Measurements from ENCODE around the gene TRIM26.

TRIM26 gene

DNA sequence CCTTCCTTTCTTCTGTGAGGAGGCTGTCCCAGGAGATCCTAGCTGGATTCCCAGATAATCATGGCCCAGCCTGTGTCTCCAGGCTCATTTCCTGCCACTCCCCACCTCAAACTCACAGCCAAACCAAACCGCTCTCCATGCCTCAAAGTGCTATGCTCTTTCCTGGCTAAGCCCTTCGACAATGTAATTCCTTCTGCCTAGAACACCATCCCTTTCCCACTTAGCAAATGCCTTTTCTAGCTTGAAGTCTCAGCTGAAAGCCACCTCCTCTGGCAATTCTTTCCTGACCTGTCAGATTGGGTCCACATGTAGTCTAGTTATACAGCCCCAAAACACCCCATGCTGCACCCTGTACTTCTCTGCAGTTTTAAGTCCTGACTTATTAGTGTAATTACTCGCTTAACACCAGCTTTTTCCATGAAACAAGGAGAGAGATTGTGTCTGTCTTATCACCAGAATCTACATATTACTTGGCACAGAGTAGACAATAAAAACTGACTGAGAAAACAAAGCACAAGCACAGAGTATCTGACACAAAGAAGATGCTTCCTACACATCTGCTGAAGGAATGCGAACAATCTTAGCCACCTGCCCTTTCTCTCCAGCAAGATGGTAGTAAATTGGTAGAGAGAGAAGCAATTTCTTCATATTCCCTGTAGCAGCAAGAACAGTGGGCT lies 5.4 kb downstream of the TRIM26 start:
- no peak for DNase-seq

DNA sequence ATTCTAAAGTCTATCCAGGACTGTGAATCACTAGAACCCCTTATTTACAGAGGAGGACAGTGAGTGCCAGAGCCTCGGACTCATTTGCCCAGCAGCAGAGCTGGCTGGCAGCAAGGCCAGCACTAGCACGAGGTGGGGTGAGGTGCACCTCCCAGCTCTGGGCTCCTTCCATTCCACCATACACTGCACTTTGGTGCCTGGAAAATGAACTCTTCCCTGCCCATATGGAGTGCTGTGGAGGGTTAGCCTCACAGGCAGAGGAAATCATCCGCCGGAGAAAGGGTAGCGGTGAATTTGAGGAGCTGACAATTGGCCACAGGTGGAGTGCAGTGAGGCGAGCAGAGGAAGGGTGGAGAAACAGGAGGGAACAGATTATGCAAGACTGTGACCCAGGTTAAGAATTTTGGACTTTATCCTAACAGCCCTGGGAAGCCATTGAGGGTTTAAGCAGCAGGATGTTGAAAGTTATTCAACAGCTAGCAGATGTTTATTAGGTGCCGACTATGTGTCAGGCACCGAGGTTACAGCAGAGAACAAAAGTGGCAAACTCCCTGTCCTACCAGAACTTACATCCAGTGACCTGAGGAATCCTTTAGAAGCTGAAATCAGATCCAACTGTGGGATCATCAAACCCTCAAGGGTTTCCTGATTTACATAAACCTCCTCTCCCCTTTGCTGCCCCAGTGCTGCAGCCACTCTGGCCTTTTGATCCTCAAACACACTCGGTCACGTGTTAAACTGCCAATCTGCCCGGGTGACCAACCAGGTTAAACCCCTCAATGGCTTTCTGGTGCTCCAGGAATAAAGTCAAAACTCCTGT lies 6.2 kb downstream of the TRIM26 start:
- no peak for DNase-seq

DNA sequence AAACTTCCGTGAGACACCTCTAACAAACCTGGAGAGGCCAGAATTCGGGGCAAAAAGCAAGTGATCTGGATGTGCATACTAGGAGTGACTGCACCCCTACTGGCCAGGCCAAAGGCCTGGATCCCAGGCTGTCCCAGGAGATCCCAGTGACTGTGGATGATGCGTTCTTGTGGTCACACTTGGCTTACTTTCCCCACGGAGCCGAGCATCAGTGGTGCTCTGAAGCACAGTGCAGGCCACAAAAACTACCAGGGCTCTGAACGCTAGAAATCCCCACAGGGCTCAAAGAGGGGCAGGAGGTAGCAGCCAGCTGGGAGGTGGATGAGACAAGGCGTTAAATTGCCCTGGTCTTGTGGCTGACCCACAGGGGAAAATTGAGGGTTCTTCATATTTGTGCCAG lies 7.1 kb downstream of the TRIM26 start:
- no peak for DNase-seq

DNA sequence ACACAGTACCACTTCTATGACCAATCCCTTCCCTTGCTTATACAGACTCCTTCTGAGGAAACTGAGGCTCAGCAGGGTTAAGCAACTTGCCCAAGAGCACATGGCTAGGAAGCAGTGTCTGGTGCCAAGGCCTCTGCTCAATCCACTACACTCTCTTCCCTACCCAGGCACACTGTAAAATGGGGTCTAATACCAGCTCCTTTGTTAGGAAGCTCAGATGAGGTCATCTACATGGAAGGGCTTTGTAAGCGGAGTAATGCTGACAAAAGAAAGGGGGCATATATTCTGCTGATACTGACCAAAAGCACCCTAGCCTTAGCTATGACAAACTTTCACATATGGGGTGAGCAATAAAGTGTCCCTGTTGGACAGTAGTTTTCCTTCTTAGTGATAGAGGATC lies 9.1 kb downstream of the TRIM26 start:
- no peak for DNase-seq

DNA sequence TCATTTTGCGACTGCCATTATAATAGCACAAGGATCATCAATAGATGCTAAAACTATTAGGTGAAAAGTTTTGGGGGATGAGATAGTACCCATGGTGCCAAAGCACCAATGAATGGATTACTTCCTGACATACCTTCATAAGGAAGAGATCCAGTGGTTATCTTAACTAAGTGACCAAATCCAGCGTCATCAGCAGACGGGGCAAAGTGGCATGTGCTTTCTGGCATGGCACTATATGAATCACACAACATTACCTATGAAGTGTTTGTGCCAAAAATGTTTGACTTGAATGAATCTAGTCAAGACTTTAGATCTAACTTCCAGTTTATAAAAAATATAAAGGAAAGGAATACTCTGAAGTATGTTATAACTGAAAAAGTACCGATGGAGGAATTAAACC lies 10.8 kb downstream of the TRIM26 start:
- DNase-seq, result no peak

DNA sequence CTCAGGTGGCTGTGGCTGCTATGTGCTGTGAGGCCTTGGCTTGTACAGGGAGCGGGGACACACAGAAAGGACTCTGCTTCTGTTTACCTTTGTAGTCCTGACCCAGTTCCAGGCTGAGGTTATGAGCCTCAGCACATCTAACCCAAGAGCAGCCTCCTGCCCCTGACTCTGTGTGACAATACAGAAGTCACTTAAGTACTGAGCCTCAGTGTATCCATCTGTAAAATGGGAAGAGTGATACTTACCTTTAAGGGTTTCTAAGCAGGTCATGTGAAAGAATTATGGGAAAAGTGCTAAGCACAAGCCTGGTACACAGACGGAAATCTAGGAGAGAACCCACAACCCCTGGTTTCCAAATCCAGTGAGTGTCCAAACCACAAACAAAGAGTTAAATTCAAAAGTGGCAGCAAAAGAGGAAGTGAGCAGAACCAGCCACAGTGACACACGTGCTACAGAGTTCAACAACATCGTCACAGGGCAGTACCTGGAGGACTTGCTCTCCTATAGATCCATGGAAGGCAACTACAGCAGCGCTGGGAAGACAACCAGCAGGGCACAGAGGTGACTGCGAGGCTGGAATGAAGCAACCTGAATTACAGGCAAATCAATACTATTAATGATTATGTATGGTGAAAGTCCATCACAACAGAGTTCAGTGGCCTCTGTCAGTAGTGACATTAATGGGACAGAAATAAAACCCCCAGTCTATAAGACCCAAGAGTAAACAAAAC lies 12.5 kb downstream of the TRIM26 start:
- DNase-seq, result no peak

DNA sequence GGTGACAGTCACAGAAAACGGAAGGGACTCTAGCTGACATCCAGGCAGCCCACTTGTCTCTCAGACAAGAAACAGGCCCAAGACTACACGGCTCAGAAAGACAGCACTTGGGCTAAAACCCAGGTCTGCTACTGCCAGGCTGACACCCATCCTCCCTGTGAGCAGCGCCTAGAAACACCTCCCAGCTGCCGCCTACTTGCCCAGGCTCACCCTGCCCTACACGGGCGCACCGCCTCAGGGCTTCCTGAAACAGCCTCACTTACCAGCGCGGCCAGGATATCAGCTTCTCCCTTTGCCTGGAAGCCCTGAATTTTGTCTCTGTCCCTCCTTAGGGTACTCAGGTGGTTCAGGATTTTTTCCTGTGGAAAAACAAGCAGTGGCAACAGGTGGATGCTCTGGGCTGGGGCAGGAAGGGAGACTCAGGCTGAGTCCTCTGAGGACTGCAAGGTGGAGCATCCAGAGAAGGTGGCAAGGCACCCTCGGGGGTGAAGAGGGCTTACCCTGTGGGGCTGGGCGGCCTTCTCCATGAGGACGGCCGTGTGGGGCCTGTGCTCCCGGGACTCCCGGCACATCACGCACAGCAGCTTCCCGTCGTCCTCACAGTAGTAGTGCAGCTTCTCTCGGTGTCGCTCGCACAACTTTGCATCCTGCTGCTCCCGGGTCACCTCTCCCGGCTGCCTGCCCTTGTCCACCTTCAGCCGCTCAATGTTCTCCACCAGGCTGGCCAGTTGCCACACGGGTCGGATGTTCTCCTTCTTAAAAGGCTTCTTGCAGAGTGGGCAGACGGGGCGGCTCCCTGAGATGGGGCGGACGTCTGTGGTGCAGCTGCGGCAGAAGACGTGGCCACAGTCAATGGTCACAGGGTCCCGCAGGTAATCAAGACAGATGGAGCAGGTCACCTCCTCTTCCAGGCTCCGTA lies 14.8 kb downstream of the TRIM26 start:
- no peak for DNase-seq

DNA sequence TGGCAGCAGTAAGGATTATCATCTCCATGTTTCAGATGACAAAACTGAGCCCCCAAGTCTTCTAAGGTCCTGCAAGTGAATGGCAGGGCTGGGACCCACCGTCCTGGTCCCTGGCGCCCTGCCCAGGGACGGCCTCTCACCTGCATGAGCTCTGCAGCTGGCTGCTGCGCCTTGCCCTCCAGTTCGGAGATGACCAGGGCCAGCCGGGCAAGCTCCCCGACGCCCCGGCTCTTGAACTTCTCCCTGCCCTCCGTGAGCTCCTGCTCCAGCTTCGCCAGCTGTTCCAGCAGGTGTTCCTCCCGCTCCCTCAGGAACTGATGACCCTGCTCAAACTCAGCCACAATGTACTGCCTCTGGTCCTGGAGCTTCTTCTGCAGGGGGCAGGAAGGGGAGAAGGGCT lies 16.8 kb downstream of the TRIM26 start:
- DNase-seq, result no peak

DNA sequence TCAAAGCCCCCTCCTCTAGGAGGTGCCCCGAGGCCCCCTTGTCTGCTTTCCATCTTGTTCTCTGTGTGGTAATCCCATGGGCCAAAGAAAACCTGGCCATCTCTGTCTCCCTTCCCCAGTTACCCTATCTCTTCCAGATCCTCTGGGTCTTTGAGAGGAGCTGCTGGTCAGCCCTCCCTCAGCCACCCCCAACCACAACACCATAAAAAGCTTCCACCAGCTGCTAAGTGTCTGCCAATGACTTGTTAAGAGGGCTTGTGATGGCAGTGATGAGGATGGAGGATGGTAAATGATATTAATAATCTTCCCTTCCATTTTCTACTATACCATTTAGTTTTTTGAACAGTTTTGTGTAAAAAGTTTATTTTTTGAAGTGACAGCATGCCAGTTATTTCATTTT lies 17.3 kb downstream of the TRIM26 start:
- no peak for DNase-seq

DNA sequence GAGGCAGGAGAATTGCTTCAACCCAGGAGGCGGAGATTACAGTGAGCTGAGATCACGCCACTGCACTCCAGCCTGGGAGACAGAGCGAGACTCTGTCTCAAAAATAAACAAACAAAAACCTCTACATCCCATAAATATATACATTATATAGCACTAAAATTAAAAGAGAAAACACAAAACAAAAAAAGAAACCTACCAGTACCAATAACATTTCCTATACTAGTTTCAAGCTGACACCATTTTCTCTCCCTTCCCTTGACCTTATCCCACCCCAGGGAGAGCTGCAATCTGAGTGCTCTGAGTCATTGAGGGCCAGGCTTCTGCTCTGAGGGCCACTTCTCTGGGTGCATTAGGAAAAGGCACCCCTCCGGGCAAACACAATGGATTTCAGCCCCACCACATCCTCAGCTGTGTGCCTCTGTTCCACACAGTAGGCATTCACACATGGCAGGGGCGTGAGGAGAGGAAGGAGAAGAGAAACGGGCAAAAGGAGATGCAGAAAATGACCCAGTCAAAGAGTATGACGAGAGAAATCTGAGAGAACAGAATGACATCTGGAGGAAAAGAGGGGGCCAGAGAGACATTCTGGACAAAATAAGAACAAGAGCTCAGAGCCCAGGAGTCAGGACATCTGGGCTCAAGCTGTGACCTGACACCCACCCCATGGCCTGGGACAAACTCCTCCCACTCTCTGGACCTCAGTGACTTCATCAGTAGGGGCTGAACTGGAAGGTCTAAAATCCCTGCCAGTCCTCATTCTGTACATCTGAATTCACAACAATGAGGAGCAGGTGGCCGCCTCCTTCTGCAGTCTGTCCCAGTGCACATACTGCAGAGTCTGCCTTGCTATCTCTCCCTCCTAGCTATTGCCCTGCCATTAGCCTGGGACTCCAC lies 18.2 kb downstream of the TRIM26 start:
- DNase-seq, result no peak

DNA sequence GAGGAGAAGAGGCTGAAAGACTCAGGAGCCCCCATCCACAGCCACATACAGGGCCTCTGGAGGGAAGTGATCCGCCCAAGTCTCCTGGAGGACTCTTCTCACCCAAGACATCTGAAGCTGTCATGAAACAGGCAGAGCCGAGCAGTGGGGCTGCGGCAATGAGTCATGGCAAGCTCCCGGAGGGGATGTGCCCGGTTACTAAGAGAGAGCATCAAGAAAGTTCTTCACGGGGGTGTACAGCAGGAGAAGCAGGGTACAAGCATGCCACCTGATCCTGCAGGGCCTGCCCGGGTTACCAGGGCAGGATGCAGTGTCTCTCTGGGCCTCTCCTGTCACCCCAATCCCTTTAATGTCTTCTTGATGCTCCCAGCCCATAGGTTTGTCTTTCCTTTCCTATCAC lies 21.1 kb downstream of the TRIM26 start:
- no peak for DNase-seq

DNA sequence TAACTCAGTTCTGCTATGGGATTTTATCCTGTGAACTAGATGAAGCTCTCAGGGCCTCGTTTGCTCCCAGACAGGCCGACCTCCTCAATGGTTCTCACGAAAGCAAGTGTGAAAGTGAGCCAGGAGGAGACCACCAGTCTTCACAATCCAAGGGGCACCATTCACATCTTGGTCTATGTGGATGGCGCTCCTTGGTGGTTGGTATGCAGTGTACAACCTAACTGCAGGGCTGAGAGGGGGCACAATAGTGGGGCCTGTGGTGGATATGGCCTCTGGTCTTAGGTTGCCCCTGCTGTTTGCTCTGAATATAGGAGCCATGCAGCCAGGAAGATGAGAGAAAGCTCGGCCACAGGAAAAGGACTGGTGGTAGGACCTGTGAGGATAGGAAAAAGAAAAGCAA lies 24.7 kb downstream of the TRIM26 start:
- no peak for DNase-seq

DNA sequence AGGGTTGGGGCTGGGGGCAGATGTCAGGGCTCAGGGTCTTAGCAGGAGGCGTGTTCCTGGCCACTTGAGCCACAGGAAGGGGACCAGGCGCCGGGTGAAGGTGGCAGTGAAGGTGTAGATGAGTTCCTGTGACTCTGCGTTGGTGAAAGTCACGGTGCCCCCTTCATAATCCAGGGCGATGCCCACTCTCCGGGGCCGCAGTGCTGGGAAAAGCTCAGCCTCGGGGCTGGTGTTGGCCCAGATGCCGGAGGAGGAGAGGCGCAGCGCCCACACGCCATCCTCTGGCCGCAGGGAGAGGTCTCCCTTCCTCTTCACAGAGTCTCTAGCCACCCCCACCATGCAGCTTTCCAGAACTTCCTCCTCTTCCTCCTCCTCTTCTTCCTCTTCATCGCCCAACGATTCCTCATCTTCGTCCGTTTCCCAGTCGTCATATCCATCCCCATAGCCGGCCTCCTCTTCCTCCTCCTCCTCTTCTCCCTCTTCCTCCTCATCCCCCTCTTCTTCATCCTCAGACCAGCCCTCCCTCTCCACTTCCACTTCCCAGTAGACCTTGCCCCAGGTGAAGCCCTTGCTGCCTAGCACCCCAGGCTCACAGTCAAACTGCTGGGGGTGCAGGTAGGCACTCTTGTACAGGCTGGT lies 27.2 kb downstream of the TRIM26 start:
- no peak for DNase-seq

DNA sequence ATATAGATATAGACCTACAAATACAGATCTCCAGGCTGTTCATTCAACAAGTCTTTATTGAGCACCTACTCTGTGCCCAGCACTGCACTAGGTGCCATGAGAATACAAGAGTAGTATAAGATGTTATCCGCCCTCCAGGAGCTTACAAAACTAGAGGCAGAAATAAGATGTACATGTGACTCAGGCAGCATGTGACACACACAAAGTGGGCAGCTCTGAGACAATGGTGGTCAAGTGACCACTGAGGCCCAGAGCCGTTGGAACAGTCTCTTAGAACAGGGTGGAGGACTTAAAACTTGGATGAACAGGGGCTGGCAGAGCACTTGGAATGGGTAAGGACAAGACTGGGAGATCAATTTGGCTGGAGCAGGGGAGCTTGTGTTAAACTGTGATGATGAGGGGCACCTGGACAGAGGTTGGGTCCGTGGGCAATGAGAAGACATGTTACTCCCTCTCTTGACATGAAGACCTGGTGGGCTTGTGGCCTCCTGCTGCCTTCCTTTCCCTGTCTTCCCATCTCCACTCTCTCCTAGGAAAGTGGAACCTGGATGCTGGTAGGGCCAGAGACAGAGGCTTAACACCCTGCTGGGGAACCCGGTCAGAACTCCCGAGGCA lies 28.7 kb downstream of the TRIM26 start:
- no peak for DNase-seq

DNA sequence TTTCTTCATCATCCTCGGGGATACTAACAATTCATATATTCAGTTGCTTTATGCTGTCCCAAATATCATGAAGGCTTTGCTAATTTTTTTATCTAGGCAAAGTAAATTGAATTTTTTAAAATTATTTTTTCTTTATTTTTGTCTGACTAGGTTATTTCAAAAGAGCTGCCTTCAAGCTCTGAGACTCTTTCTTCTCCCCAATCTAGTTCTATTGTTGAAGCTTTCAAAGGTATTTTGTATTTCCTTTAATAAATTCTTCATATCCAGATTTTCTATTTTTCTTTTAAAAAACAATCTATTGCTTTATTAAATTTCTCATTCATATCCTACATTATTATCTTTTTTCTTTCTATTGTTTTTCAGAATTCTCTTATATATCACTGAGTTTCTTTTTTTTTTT lies 33.1 kb downstream of the TRIM26 start:
- no peak for DNase-seq

DNA sequence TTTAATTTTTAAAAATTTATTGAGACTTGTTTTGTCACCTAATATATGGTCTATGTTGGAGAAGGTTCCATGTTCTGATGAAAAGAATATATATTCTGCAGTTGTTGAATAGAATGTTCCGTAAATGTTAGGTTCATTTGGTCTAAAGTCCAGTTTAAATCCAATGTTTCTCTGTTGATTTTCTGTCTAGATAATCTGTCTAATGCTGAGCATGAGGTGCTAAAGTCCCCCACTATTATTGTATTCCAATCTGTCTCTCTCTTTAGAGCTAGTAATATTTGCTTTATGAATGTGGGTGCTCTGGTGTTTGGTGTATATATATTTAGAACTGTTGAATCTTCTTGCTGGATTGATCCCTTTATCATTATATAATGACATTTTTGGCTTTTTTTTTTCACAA lies 34.4 kb downstream of the TRIM26 start:
- DNase-seq, result no peak

DNA sequence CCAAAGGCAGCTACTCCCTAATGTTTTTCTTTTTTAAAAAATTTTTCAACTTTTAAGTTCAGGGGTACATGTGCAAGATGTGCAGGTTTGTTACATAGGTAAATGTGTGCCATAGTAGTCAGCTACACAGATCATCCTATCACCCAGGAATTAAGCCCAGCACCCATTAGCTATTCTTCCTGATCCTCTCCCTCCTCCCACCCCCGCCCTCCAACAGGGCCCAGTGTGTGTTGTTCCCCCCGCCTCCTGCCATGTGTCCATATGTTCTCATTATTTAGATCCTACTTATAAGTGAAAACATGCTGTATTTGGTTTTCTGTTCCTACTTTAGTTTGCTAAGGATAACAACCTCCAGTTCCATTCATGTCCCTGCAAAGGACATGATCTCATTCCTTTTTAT lies 37.4 kb downstream of the TRIM26 start:
- DNase-seq, result no peak

DNA sequence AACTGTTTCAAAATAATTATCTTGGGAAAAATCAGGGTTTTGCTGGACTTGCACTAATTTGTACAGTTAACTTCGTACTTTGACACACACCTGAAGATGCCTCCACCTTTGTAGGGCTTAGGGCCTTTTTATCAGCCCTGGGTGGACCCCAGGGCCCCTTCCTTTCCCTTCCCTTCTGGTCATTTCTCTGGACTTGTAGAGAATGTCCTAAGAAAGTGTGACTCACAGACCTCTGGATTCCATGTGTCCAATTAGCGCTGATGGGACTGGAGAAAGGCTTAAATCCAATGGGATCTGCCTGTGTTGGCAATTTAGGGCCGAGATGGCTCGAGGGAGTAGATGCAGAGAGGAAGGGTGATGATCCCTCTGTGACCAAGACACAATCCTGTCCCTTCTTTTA lies 40.5 kb downstream of the TRIM26 start:
- no peak for DNase-seq

DNA sequence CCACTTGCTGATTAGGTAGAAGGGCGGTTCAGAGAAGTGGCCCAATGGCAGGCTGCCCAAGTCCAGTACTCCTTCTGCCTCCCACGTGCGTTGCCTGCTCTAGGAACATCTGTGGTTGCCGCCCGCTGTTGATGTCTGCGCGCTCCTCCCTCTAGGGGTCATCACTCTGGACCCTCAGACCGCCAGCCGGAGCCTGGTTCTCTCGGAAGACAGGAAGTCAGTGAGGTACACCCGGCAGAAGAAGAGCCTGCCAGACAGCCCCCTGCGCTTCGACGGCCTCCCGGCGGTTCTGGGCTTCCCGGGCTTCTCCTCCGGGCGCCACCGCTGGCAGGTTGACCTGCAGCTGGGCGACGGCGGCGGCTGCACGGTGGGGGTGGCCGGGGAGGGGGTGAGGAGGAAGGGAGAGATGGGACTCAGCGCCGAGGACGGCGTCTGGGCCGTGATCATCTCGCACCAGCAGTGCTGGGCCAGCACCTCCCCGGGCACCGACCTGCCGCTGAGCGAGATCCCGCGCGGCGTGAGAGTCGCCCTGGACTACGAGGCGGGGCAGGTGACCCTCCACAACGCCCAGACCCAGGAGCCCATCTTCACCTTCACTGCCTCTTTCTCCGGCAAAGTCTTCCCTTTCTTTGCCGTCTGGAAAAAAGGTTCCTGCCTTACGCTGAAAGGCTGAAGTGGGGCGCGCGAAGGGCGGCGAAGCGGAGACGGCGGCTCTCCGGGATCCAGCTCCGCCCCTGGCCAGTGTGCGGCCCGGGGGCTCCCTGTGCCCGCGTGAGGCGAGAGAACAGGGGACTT lies 41.3 kb downstream of the TRIM26 start:
- no peak for DNase-seq

All from NCI-H1092 treated with DMSO at 0.1 percent for 48 hours (cell line).